GM21529 (cell line): Measurements from ENCODE around the gene TMEM247.
"Not testable (repeated sequence)": the region's sequence is repeated elsewhere in the genome, so short reads cannot be mapped to it uniquely, and the experiment has no call there.

Source experiments
- ATAC-seq: cut with Tn5 transposase; IDR thresholded peaks from one replicate; pipeline ENCODE4 v1.9.1; 2021; ENCODE audit not compliant: unreplicated experiment

Gene TMEM247

DNA sequence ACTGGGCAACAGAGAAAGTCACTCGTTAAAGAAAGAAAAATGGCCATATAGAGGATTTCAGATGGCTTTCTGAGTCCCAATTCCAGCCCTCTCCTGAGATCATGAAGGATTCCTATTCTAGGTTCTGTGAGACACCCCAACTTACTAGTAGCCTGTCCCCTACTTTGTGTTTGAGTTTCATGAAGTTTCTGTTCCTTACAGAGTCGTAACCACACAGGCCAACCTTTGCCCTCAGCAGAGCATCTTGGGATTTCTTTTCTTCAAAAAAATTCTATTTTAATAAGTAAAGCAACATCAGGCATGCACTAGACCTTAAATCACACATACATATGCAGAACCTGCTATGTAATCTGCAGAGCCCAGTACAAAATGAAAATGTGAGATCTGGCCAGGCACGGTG is 30.4 kb downstream of the TMEM247 start:
- ATAC-seq, result no peak

DNA sequence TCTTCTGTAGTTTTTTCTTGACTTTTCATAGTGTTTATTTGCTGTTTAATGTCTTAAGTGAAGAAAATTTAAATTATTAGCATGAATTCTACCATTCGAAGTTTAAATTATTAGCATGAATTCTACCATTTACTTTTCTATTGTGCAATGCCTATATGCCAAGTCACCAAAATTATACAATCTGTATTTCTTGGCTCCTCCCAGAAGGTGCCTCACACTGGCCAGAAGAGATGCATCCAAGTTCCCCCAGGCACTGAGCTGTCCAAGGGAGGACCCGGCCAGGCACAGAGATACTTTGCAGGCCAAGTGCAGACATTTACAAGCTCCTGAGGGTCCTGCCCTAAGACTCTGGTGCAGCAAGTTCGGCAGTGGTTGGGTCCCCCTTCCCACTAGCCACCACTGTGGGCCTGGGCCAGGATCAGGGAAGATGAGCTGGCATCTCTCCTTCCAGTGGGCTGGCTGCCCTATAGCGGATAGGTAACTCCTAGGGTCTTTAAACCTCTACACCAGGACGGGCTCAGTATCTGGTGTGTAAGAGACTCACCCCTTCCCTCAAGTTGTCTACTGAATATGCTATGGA is 31.3 kb downstream of the TMEM247 start:
- no peak for ATAC-seq

GRCh38 chr2:46512185-46512584 is 32.8 kb downstream of the TMEM247 start:
- no peak for ATAC-seq

GRCh38 chr2:46514738-46515137 is 35.4 kb downstream of the TMEM247 start:
- ATAC-seq, result no peak

- no peak for ATAC-seq
These were observed 38.1 kb downstream of the TMEM247 start for GRCh38 chr2:46517485-46517884.

- ATAC-seq, result no peak
These were observed 39.5 kb downstream of the TMEM247 start for GRCh38 chr2:46518861-46519260.

DNA sequence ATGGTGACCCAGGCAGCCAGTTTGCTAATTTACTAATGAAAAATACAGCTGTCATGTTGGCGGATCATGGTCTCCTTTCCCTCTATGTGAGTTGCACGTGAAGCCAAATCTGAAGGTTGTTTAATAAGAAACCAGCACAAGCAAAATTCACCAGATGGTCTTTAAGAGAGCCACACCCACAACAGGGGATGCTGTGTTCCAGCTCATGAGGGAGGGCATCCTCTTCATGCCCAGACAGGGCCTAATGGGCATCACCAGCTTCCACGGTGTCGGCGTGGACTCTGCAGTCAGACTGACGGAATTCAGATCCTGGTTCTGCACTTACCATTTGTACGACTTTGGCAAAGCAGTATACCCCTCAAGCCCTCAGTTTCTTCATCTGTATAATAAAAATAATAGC is 39.9 kb downstream of the TMEM247 start:
- ATAC-seq, result no peak

GRCh38 chr2:46520130-46520711 is 40.9 kb downstream of the TMEM247 start:
- ATAC-seq, result no peak

DNA sequence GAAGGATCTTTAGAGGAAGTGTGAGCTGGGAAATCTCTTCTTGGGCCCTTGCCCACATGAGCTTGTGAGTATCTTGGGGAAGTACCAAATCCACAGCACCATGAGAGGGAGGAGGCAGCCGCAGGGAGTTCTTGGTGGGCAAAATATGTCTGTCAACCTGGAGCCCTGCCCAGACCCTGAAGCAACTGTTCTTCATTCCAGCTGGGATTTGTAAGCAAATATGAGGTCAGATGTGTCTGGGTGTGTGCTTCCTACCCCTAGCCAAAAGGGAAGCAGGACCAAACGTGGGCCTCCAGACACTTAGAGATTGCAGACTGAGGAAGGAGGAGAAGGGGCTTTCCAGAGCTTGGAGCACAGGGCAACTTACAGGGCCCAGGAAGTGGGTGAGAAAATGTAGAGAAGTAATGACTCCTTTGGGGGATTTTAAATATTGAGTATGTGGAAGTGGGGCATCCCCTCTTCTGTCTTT is 41.9 kb downstream of the TMEM247 start:
- no peak for ATAC-seq

DNA sequence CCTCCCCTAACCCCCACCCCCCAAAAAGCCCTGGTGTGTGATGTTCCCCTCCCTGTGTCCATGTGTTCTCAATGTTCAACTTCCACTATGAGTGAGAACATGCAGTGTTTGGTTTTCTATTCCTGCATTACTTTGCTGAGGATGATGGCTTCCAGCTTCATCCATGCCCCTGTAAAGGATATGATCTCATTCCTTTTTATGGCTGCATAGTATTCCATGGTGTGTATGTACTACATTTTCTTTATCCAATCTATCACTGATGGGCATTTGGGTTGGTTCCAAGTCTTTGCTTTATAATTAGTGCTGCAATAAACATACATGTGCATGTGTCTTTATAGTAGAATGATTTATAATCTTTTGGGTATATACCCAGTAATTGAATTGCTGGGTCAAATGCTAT is 43.0 kb downstream of the TMEM247 start:
- ATAC-seq, result not testable (repeated sequence)

- ATAC-seq, result no peak
These were observed 46.3 kb downstream of the TMEM247 start for GRCh38 chr2:46525522-46526155.

- no peak for ATAC-seq
These were observed 49.5 kb downstream of the TMEM247 start for GRCh38 chr2:46528880-46529279.

DNA sequence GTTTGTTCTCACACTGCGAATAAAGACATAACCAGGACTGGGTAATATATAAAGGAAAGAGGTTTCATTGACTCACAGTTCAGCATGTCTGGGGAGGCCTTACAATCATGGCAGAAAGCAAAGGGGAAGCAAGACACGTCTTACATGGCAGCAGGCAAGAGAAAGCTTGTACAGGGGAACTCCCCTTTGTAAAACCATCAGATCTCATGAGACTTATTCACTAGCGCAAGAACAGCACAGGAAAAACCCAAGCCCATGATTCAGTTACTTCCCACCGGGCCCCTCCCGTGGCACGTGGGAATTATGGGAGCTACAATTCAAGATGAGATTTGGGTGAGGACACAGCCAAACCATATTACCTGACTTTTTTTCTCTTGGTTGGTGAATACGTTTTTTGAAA is 51.3 kb downstream of the TMEM247 start:
- ATAC-seq, result no peak

DNA sequence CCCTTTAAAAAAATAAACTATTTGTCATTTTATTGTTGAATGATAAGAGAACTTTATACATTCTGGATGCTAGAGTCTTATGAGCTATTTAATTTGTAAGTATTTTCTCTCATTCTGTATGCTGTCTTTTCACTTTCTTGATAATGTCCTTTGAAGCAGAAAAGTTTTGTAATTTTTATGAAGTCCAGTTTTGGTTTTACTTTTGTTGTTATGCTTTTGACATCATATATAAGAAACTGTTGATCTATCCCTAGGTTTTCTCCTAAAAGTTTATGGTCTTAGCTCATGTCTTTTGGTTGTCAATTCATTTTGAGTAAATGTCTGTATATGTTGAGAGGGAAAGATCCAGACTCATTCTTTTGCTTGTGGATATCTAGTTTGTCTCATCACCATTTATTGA is 52.5 kb downstream of the TMEM247 start:
- no peak for ATAC-seq
